ENCODE data around the gene FAM83E.
"Not testable (repeated sequence)": the region's sequence is repeated elsewhere in the genome, so short reads cannot be mapped to it uniquely, and the experiment has no call there.

Gene FAM83E

GRCh38 chr19:48614436-48615230 lies at the start of gene FAM83E:
FAM83E (minus strand) TSS chr19:48615076; CDS start chr19:48613372, 1,704 bp downstream.
- DNase-seq = peak; percentile 18

GRCh38 chr19:48664476-48664875 lies 49.6 kb upstream of the FAM83E start:
- DNase-seq = no peak

- DNase-seq = no peak
These were observed 48.8 kb upstream of the FAM83E start for GRCh38 chr19:48663667-48664066.

GRCh38 chr19:48661711-48662090 lies 46.8 kb upstream of the FAM83E start:
- DNase-seq = no peak

GRCh38 chr19:48660852-48661710 lies 46.2 kb upstream of the FAM83E start:
- DNase-seq = peak; percentile 40

GRCh38 chr19:48659768-48660167 lies 44.9 kb upstream of the FAM83E start:
- DNase-seq = no peak

GRCh38 chr19:48658483-48658882 lies 43.6 kb upstream of the FAM83E start:
- no peak for DNase-seq

GRCh38 chr19:48657828-48658227 lies 43.0 kb upstream of the FAM83E start:
- DNase-seq = not testable (repeated sequence)

GRCh38 chr19:48656840-48657474 lies 42.1 kb upstream of the FAM83E start:
- DNase-seq = no peak

- peak; percentile 64 for DNase-seq
These were observed 39.6 kb upstream of the FAM83E start for GRCh38 chr19:48654299-48655059.

- DNase-seq = no peak
These were observed 36.8 kb upstream of the FAM83E start for GRCh38 chr19:48651683-48652048.

GRCh38 chr19:48650974-48651682 lies 36.3 kb upstream of the FAM83E start:
- DNase-seq = no peak

- DNase-seq = no peak
These were observed 33.3 kb upstream of the FAM83E start for GRCh38 chr19:48648134-48648533.

- no peak for DNase-seq
These were observed 31.9 kb upstream of the FAM83E start for GRCh38 chr19:48646722-48647216.

- DNase-seq = peak; percentile 84
These were observed 31.3 kb upstream of the FAM83E start, which contains the start of gene CA11 for GRCh38 chr19:48646001-48646721. CA11 (minus strand) TSS chr19:48646187; CDS start chr19:48645632, 555 bp downstream.

- no peak for DNase-seq
These were observed 30.7 kb upstream of the FAM83E start for GRCh38 chr19:48645620-48646000.

- peak; percentile 63 for DNase-seq
These were observed 30.2 kb upstream of the FAM83E start for GRCh38 chr19:48644839-48645619.

GRCh38 chr19:48644355-48644754 lies 29.5 kb upstream of the FAM83E start:
- DNase-seq = no peak

GRCh38 chr19:48642862-48643261 lies 28.0 kb upstream of the FAM83E start:
- DNase-seq = no peak

GRCh38 chr19:48641850-48642249 lies 27.0 kb upstream of the FAM83E start:
- no peak for DNase-seq

All from COR-L47 (cell line).